Common myeloid progenitor, CD34-positive (primary cell): ENCODE data around the gene FBXW9.
"Not testable (repeated sequence)": the region's sequence is repeated elsewhere in the genome, so short reads cannot be mapped to it uniquely, and the experiment has no call there.

Experiments
- CTCF ChIA-PET: fragments of 350-600 bp; sonication (Branson Sonifier 250); formaldehyde crosslinking; loops from one replicate; lab custom pipeline; 2021; ENCODE audit warnings: antibody characterized with exemption; lab: Charles Lee
- POLR2A ChIA-PET: fragments of 350-600 bp; sonication (Branson Sonifier 250); formaldehyde crosslinking; loops from one replicate; lab custom pipeline; 2021; ENCODE audit warnings: antibody characterized with exemption; lab: Charles Lee
- DNase-seq, 3 donors: peaks; one replicate each; pipeline versions ENCODE4 v3.0.0 to v3.0.0-alpha.2; 2013
- H3K27ac ChIP-seq, 2 experiments: 1 replicate in 1 of 2; 2 replicates in 1 of 2; pipeline ENCODE4 v1.7.0; 2013; ENCODE audit warnings: inconsistent platforms in 2 of 2, low read length in 2 of 2, mild to moderate bottlenecking in 2 of 2, low read depth in 1 of 2, moderate library complexity in 1 of 2; ENCODE audit not compliant: severe bottlenecking in 2 of 2, insufficient read depth in 1 of 2, poor library complexity in 1 of 2
- H3K27me3 ChIP-seq, 5 experiments: replicated peaks in 2 of 5; 1 replicate in 3 of 5; 2 replicates in 2 of 5; pipeline versions ENCODE4 v1.6.1 to v1.7.0; 2013; ENCODE audit warnings: low read length in 4 of 5, mild to moderate bottlenecking in 2 of 5, moderate library complexity in 2 of 5, inconsistent platforms in 1 of 5; ENCODE audit not compliant: insufficient read depth in 5 of 5, control insufficient read depth in 4 of 5
- H3K36me3 ChIP-seq, 4 experiments: 1 replicate in 2 of 4; 2 replicates in 2 of 4; pipeline versions ENCODE4 v1.6.1 to v1.7.0; 2013; ENCODE audit warnings: low read length in 3 of 4, control low read depth in 1 of 4, mild to moderate bottlenecking in 1 of 4; ENCODE audit not compliant: control insufficient read depth in 4 of 4, insufficient read depth in 4 of 4
- H3K4me1 ChIP-seq, 4 experiments: 1 replicate in 3 of 4; 2 replicates in 1 of 4; pipeline versions ENCODE4 v1.6.1 to v1.7.1; 2013; ENCODE audit warnings: low read length in 3 of 4, mild to moderate bottlenecking in 3 of 4, control low read depth in 1 of 4, inconsistent platforms in 1 of 4, moderate library complexity in 1 of 4; ENCODE audit not compliant: control insufficient read depth in 4 of 4, insufficient read depth in 4 of 4; ENCODE audit errors: control extremely low read depth in 1 of 4
- H3K4me3 ChIP-seq, 7 experiments: 1 replicate in 4 of 7; 2 replicates in 3 of 7; pipeline versions ENCODE4 v1.5.1 to v1.7.0; 2013; ENCODE audit warnings: mild to moderate bottlenecking in 7 of 7, low read length in 6 of 7, moderate library complexity in 6 of 7, inconsistent platforms in 2 of 7, low read depth in 2 of 7, control low read depth in 1 of 7; ENCODE audit not compliant: insufficient read depth in 4 of 7, control insufficient read depth in 1 of 7; ENCODE audit errors: extremely low read depth in 1 of 7
- H3K9me3 ChIP-seq, 5 experiments: 1 replicate in 4 of 5; 2 replicates in 1 of 5; pipeline versions ENCODE4 v1.6.1 to v1.7.1; 2013; ENCODE audit warnings: low read length in 4 of 5, mild to moderate bottlenecking in 2 of 5, inconsistent platforms in 1 of 5, low read depth in 1 of 5, moderate library complexity in 1 of 5; ENCODE audit not compliant: control insufficient read depth in 4 of 5, insufficient read depth in 2 of 5; ENCODE audit errors: control extremely low read depth in 1 of 5
- WGBS: methylation state at CpG from one replicate; pipeline ENCODE4 v1.1.5; 2013; ENCODE audit not compliant: insufficient coverage; 5-methylcytosine and 5-hydroxymethylcytosine counted together

The FBXW9 gene

GRCh38 chr19:12643716-12644115, 52.7 kb downstream of the FBXW9 start:
- H3K9me3 ChIP-seq, POLR2A ChIA-PET, DNase-seq, H3K27me3 ChIP-seq, H3K4me3 ChIP-seq, CTCF ChIA-PET, H3K27ac ChIP-seq: not testable (repeated sequence)
- 98% methylated on average over 7 of the region's 14 CpGs for WGBS
- Histone ChIP-seq H3K4me1 (peaks cover 0 to 18% (median 12%) of the 10 kb centered on the region in 4 experiments), H3K36me3 (peaks cover 0 to 23% (median under 1%) of the 10 kb centered on the region in 4 experiments)

DNA sequence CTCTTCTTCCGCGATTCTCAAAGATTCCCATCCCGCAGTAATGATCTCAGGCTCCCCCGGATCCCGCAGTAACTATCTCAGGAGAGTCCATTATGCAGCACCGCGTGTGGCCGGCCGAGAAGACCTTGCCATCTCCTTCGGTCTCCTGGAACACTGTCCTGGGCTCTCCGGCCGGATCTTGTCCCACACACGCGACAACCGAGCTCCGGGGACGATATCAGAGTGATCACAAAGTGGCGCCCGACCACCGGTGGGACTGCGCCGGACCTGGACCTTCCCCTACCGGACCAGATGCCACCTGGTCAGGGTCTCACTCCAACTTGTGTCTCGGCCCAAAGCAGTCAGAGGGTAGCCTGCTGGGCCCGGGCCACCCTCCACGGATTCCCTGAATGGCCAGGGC, 53.9 kb downstream of the FBXW9 start:
- Histone ChIP-seq H3K27ac (no peak overlapping the region), H3K4me3 (no peak overlapping the region), H3K9me3 (no peaks in the 10 kb centered on the region), H3K4me1 (peaks cover 0 to 11% (median 8%) of the 10 kb centered on the region in 4 experiments), H3K27me3 (no peaks in the 10 kb centered on the region), H3K36me3 (peaks cover 0 to 20% (median under 1%) of the 10 kb centered on the region in 4 experiments)
- WGBS = 98% methylated on average over 26 of the region's 26 CpGs
- no peak for DNase-seq
- ChIA-PET POLR2A (interaction anchor here (0.6 kb wide), 1 partner anchor 225 kb away, joined by 3 read pairs; no protein-coding TSS in a partner anchor), CTCF (interaction anchor here (0.7 to 1.6 kb wide), 2 partner anchors 13 to 29 kb away, joined by 3 read pairs; no protein-coding TSS in a partner anchor)

- WGBS = 91% methylated on average over 13 of the region's 13 CpGs
Measured at GRCh38 chr19:12641456-12641855, 55.0 kb downstream of the FBXW9 start.

GRCh38 chr19:12639901-12640613, 56.4 kb downstream of the FBXW9 start:
- Histone ChIP-seq H3K9me3 (no peaks in the 10 kb centered on the region), H3K4me3 (peak overlapping the region in 5 of 7 experiments; percentile 17 to 77 (median 64)), H3K27me3 (no peaks in the 10 kb centered on the region), H3K27ac (no peak overlapping the region), H3K36me3 (peaks cover 0 to 11% (median 0%) of the 10 kb centered on the region in 4 experiments), H3K4me1 (peaks cover 0 to 11% (median 8%) of the 10 kb centered on the region in 4 experiments)
- ChIA-PET POLR2A (interaction anchor here (0.6 to 2.1 kb wide), 4 partner anchors 26 to 444 kb away, joined by 3 to 8 read pairs (median 4); partner anchors contain the start of genes MAN2B1 and WDR83), CTCF (interaction anchor here (0.7 to 2.7 kb wide), 18 partner anchors 9 to 76 kb away, joined by 3 to 13 read pairs (median 4); partner anchors contain the start of genes FBXW9, MAN2B1, WDR83 and ZNF490)
- DNase-seq = peak; percentile 93 to 96 (median 95)
- WGBS = 6% methylated on average over 35 of the region's 39 CpGs

More at GRCh38 chr19:12641456-12641855, 55.0 kb downstream of the FBXW9 start:
- ChIA-PET POLR2A (interaction anchor here (2.1 kb wide), 1 partner anchor 24 kb away, joined by 8 read pairs; the partner anchor contains the start of genes MAN2B1 and WDR83), CTCF (interaction anchor here (1.6 kb wide), 1 partner anchor 14 kb away, joined by 3 read pairs; no protein-coding TSS in a partner anchor)
- Histone ChIP-seq H3K9me3 (no peaks in the 10 kb centered on the region), H3K4me1 (peaks cover 0 to 11% (median 8%) of the 10 kb centered on the region in 4 experiments), H3K27ac (no peak overlapping the region), H3K4me3 (no peak overlapping the region), H3K36me3 (peaks cover 0 to 15% (median 0%) of the 10 kb centered on the region in 4 experiments), H3K27me3 (no peaks in the 10 kb centered on the region)
- no peak for DNase-seq
